Adrenal gland (tissue), 5 donors: ENCODE results near the gene SEC23B.

Source experiments
- CTCF ChIP-seq, 6 experiments: fragments of 450-650 bp in 4 of 6; fragments of 200-600 bp in 2 of 6; sonication (generic) in 1 of 6; IDR thresholded peaks; 1 replicate in 5 of 6; 2 replicates in 1 of 6; pipeline versions ENCODE4 v1.5.1 to v1.8.0; 2016 to 2021; ENCODE audit warnings: antibody characterized with exemption in 6 of 6, mild to moderate bottlenecking in 2 of 6, moderate library complexity in 1 of 6
- POLR2A ChIP-seq, 2 donors: fragments of 450-650 bp; IDR thresholded peaks; one replicate each; pipeline ENCODE4 v1.6.1; 2017; ENCODE audit warnings: antibody characterized with exemption in 2 of 2, mild to moderate bottlenecking in 2 of 2, moderate library complexity in 1 of 2
- donor health status: DM: no; HTN: no; CAD: no.

- no peak for TF ChIP-seq CTCF (IDR thresholded peaks at IDR 0.05)
- no peak for TF ChIP-seq POLR2A (IDR thresholded peaks at IDR 0.05)
These were observed 10.1 kb upstream of the SEC23B start for GRCh38 chr20:18497603-18498002.
